GM19193 (cell line): ENCODE results near the gene B3GNT5.

Experiments used
- POLR2A ChIP-seq: IDR thresholded peaks from 4 replicates; pipeline ENCODE4 v1.6.1; 2011; ENCODE audit not compliant: insufficient read depth, insufficient read length; ENCODE audit errors: extremely low read depth

B3GNT5 gene

DNA sequence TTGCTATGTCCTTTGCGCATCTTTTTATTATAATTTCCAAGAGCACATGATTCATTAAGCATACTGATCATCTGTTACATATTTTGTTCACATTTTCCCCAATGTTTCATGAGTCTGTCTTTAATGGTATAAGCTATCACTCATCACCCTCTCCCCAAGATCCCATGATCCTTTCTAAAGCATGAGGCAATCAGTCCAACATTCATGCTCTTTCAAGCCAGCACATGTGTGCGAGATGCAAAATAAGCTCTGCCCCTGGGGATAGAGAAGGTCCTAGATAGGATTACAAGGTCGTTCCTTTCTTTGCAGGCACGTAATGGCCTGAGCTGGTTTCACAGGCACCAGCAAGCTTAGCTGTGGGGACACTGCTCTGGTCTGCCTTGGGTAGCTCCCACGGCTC, 32.2 kb upstream of the B3GNT5 start:
- no peak for TF ChIP-seq POLR2A

DNA sequence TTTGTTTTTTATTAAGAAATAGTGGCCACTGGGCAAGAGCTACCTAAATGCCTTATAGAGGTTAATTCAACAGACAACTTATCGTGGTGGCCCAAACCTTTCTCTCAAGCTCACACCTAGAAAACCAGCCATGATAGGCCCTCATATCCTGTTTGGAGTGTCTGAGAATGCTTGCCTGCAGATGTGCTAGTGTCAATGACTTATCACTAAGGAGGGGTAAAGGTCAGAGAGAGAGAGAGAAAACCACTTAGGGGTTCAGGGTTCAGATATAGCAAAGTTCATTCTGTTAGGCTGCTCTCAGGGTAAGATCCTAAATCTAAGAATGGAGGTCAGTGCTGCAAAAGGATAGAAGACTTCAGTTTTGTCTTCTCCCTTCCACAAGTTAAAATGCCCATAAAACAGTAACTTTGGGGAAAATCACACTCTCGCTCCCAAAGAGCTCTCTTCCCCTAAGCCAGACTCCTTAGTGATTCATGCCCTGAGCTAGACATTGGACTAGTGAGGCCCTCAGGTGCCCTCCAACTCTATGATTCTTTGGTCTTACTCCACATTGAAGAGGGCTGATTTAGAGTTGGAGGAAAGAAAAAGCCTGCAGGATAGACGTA, 30.3 kb upstream of the B3GNT5 start:
- no peak for TF ChIP-seq POLR2A

DNA sequence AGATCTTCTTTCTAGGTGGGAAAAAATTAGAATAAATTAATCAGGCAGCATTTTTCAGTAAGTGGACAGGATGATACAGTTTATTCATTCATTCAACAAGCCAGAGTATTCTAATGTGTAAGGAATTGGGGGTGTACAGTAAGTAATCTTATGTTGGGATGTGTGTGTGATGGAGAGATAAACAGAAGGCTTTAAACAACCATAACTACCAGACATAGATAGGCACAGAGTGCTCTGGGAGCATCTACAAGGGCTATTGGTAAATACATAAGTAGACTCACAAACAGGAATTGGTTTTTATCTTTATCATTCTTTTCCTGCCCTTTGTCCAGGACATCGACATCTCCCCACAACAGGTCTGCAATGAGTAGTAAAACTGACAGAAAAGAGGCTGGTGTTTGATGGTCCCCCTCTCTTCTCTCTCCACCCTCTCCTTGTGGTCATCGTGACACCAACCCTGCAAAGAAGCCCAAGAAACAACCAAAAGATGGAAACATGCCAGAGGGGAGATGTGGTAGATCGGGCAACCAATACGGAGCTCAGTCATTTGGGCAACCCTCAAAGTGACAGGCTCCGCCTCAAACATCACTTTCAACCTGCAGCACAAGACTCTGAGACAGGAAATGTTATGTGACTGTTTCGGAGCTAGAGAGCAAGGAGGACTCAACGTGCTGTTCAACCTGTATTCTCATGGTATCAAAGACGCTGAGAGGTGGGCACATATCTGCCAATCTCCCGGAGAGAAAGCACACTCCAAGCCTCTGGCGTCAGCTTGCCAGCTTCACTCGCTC, 28.7 kb upstream of the B3GNT5 start:
- TF ChIP-seq POLR2A = no peak

DNA sequence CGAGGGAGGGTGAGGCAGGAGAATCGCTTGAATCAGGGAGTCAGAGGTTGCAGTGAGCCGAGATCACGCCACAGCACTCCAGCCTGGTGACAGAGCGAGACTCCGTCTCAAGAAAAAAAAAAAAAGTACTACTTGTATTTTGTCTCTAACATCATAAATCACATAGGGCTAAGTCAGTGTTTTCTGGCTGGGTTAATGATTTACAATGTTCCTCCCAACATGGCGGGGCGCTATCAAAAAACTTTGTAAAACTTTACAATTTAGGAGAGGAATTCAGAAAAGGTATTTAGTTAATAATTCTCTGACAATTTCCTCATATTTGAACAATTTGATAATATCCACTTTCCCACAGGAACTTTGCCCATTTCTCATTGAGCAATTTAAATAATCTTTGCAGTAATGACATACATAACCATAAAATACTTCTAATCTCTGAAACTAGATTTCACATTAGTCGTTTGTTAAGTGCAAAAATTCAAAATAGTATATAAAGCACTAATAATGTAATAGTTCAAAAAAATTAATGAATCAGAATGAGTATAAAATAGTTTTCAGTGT, 26.6 kb upstream of the B3GNT5 start:
- TF ChIP-seq POLR2A = no peak

DNA sequence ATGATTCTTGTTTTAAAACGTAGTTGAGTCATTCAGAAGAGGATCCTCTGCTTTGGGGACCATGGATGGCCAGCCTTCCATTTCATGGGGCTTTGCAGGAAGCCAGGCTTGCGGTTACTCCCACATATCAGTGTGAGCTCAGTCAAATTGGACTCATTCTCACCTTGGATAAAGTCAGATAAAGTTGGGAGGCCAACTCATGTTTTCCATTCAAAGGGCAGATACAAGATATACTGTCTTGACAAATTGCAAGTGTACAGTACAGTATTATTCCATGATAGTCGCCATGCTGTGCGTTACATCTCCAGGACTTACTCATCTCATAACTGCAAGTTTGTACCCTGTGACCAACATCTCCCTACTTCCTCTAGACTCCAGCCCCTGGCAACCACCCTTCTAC, 25.5 kb upstream of the B3GNT5 start:
- TF ChIP-seq POLR2A = no peak

DNA sequence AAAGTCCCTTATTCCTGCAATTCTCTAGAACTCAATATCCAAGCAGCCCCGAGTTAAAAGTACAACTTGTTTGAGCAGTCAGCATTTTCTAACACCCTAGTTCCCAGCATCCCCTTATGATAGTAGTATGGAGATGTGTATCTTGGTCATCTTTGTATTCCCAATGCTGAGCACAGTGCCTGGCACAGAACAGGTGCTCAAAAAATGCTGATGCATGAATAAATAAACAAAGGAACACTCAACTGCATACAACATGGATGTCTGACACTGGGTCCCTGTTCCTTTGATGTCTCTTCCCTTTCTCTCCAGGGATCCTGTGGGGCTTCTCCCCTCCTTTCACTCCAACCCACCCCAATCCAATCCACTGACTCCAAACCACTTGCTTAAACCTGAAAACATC, 23.9 kb upstream of the B3GNT5 start:
- TF ChIP-seq POLR2A = no peak

DNA sequence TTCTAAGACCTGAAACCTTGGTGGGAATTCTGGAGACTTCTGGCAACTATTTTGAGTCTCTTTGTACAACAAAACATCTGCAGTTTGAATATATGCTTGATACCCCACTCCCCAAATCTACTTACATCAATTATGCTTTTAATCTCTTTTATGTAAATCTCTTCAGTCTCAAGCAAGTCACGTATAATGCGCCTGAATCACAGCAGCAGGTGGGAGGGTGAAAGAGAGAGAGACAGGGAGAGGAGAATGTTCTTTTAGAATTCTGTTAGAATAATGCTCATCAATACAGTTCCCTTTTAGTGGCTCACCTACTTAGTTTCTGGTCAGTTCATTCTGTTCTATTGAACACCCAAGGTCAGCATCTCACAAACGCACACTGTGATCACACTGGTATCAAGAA, 22.2 kb upstream of the B3GNT5 start:
- no peak for TF ChIP-seq POLR2A

DNA sequence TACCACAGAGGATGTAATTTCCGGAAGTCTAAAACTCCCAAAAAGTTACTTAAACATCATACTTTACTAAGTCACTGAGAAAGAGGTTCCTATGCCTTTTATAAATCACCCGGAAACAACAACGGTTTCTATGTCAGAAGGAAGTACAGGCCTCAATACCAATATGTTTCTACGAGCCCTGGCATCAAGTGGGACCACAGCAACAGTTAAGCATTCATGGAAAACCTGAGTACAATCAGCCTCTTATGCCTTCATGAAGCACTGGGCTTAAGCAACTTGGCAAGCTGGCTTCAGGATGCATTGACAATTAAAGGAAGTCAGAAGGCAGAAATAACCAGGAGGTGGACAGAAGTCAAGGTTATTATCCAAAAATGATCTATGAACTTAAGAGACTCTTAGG, 19.1 kb upstream of the B3GNT5 start:
- no peak for TF ChIP-seq POLR2A

DNA sequence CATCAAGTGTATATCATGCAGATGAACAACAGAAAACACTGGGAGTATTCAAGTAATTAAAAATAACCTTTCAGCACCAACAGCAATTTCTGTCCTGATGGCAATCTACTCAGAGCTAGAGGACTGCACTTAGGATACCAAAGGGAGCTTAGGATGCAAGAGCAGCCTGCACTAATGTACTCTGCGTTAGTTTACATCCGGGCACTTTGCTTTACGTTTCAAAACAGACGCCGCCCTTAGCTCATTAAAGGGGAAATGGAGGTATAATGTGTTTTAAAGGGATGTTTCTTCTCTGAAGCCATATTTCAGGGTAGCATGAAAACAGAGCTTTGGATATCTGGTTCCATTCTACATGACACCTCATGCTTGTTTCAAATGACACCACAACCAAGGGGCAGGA, 14.0 kb upstream of the B3GNT5 start:
- TF ChIP-seq POLR2A = no peak

DNA sequence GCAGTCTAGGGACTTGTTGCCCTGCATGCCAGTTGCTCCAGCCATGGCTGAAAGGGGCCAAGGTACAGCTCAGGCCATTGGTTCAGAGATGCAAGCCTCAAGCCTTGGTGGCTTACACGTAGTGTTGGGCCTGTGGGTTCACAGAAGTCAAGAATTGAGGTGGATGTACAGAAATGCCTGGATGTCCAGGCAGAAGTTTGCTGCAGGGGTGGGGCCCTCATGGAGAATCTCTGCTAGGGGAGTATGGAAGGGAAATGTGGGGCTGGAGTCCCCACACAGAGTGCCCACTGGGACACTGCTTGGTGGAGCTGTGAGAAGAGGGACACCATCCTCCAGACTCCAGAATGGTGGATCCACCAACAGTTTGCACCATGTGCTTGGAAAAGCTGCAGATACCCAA, 10.6 kb upstream of the B3GNT5 start:
- TF ChIP-seq POLR2A = no peak

DNA sequence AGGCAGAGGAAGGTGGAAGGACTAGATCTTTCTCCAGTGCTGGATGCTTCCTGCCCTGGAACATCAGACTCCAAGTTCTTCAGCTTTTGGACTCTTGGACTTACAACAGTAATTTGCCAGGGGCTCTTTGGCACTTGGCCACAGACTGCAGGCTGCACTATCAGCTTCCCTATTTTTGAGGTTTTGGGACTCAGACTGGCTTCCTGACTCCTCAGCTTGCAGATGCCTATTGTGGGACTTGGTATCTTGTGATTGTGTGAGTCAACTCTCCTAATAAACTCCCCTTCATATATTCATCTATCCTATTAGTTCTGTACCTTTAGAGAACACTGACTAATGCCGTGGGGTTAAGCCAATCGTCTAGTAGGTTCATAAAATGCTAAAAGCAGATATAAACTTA, 8.8 kb upstream of the B3GNT5 start:
- TF ChIP-seq POLR2A = no peak

DNA sequence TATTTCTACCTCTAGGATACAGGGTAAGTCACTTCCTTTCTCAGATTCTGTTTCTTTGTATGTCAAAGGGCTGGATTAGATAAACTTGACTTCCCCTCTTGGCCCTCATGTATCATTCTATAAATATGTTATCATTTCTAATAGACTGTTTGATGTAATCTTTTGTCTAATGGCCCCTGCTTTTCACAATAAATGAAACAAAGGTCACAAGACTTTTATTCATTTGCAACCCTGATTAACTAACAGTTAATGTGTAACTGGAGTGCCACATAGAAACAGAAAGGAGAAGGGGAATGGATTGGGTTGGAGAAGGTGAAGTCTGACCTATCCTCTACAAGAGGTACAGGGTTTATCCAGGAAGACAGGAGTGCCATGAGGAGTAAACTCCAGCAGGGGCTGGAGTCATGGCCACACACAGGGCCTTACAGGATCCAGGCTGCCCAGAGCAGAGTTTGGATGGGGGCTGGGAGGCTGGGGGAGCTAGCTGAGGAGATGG, 8.0 kb upstream of the B3GNT5 start:
- no peak for TF ChIP-seq POLR2A

DNA sequence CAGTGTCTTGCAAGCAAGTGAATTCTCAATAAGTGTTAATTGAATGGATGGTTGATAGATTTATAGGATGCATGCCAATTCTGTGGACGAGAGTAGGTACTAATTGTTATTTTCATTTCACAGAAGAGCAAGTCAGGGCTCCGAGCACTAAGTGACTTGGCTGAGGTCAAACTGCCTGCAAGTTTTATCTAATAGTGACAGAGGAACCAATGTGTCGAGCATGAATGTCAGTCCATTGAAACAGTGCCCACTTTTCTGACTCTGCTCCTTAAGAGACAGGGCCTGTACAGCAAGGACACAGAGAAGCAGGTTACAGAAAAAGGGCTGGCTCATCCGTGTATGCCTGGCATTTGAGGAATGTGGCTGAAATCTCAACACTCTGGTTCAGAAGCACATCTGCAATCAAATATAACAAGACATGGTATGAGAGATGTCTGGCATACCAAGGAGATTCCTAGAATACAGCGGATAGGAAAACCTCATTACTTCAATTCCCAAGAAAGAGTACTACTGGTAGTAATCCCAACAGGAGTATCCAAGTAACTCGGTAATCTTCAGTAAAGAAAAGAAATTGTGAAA, 6.0 kb upstream of the B3GNT5 start:
- TF ChIP-seq POLR2A = no peak

DNA sequence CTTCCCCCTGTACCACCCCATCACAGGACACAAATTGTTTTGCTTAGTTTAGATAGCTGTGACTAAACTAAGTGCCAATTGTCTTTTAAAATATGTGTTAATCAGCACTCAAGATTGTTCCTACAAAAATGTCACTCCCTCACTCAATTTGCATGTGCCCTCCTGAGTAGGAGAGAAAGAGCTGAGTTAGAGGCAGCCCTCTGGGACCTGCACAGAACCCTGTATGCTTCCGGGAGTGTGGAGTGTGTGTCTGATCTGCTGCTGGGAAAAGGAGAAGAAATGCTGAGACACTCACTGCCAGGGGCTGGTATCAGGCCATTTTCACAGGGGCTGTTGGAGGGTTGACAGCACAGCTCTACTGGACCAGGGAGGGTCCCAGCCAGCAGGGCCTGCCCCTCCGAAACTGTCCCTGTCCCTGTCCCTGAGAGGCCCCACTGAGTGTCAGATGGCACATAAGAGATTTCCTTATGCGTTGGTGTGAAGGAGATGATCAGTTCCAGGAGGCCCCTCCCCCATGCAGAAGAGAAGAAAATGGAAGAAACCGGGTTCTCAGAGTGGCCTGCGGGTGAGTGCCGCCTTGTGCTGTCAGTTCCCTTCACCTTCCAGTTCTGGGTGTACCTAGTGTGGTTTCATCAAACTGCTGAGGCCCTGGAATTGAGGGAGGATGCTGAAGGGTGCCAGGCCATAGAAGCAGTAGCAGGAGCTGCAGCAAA, 3.9 kb upstream of the B3GNT5 start:
- TF ChIP-seq POLR2A = no peak
